GM19452 (cell line): ENCODE results near the gene PDS5A.
"Not testable (repeated sequence)": the region's sequence is repeated elsewhere in the genome, so short reads cannot be mapped to it uniquely, and the experiment has no call there.

Experiments used
- ATAC-seq: cut with Tn5 transposase; IDR thresholded peaks from one replicate; pipeline ENCODE4 v1.9.1; 2021; ENCODE audit not compliant: unreplicated experiment

The PDS5A gene, protein sequence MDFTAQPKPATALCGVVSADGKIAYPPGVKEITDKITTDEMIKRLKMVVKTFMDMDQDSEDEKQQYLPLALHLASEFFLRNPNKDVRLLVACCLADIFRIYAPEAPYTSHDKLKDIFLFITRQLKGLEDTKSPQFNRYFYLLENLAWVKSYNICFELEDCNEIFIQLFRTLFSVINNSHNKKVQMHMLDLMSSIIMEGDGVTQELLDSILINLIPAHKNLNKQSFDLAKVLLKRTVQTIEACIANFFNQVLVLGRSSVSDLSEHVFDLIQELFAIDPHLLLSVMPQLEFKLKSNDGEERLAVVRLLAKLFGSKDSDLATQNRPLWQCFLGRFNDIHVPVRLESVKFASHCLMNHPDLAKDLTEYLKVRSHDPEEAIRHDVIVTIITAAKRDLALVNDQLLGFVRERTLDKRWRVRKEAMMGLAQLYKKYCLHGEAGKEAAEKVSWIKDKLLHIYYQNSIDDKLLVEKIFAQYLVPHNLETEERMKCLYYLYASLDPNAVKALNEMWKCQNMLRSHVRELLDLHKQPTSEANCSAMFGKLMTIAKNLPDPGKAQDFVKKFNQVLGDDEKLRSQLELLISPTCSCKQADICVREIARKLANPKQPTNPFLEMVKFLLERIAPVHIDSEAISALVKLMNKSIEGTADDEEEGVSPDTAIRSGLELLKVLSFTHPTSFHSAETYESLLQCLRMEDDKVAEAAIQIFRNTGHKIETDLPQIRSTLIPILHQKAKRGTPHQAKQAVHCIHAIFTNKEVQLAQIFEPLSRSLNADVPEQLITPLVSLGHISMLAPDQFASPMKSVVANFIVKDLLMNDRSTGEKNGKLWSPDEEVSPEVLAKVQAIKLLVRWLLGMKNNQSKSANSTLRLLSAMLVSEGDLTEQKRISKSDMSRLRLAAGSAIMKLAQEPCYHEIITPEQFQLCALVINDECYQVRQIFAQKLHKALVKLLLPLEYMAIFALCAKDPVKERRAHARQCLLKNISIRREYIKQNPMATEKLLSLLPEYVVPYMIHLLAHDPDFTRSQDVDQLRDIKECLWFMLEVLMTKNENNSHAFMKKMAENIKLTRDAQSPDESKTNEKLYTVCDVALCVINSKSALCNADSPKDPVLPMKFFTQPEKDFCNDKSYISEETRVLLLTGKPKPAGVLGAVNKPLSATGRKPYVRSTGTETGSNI (N-terminal part only)

DNA sequence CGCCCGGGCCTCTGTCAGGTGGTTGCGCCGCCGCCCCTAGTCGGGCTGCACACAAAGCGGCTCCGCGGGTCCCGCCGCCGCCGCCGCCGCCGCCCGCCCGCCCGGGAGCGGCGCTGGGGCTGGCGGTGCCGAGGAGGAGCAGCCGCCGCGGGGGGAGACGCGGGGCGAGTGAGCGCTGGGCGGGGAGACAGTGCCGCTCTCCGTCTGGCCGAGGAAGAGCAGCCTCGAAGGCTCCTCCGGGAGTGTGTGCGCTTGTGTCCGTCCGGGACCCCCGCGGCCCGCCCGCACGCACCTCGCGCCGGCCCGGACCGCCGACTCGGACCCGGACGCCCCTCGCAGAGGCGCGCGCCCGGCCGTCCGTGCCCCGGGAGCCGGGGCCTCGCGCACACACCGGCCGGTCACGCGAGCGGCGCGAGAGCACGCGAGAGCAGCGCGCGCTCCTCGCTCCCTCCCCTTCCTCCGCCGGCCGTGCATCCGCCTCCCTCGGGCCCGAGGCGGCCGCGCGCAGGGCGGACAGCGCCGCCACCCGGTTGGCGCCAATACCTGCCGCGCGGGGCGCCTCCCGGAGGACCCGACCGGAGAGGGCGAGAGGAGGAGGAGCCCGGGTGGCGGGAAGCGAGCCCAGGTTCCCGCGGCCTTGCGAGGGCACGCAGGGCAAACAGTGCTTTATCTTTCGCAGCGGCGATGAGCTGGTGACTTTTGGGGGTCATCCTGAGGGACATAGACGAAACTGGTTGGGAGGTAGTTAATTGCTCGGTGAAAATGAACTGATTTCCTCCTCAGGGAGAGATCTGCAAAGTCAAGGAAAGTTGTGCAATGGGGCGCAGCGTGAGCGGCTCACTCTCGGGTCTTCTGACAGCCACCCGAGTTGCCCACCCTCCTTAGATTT, at the start of gene PDS5A:
Gene PDS5A (minus strand): TSS at position 423 of the 889 bp plus-strand sequence. CDS start 1,334 bp downstream, outside the sequence.
- peak; percentile 83 for ATAC-seq

DNA sequence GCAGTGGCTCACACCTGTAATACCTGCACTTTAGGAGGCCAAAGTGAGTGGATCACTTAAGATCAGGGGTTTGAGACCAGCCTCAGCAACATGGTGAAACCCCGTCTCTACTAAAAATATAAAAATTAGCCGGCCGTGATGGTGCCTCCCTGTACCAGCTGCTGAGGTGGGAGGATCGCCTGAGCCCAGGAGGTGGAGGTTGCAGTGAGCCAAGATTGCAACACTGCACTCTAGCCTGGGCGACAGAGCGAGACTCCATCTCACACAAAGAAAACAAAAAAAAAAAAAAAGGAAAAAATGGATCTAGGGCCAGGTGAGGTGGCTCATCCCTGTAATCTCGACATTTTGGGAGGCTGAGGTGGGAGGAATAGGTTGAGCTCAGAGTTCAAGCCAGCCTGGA, 46.3 kb upstream of the PDS5A start:
- ATAC-seq = not testable (repeated sequence)

DNA sequence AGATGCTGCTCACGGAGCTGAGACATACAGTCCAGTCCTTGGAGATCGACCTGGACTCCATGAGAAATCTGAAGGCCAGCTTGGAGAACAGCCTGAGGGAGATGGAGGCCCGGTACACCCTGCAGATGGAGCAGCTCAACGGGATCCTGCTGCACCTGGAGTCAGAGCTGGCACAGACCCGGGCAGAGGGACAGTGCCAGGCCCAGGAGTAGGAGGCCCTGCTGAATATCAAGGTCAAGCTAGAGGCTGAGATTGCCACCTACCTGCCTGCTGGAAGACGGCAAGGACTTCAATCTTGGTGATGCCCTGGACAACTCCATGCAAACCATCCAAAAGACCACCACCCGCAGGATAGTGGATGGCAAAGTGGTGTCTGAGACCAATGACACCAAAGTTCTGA, 43.4 kb upstream of the PDS5A start:
- ATAC-seq = not testable (repeated sequence)

DNA sequence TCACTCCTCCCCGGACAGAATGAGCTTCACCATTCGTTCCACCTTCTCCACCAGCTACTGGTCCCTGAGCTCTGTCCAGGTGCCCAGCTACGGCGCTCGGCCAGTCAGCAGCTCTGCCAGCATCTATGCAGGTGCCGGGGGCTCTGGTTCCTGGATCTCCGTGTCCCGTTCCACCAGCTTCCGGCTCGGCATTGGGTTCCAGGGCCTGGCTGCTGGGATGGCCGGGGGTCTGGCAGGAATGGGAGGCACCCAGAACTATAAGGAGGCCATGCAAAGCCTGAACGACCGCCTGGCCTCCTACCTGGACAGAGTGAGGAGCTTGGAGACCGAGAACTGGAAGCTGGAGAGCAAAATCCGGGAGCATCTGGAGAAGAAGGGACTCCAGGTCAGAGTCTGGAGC, 42.5 kb upstream of the PDS5A start:
- ATAC-seq = no peak

DNA sequence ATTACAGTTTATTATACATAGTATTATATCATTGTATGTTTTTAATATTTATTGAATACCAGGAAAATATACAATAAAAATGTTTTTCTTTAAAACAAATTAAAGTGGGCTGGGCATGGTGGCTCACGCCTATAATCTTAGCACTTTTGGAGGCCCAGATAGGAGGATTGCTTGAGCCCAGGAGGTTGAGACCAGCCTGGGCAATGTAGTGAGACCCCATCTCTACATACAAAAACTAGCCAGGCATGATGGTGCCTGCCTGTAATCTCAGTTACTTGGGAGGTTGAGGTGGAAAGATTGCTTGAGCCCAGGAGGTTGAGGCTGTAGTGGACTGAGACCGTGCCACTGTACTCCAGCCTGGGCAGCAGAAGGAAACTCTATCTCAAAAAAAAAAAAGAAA, 38.3 kb upstream of the PDS5A start:
- no peak for ATAC-seq

DNA sequence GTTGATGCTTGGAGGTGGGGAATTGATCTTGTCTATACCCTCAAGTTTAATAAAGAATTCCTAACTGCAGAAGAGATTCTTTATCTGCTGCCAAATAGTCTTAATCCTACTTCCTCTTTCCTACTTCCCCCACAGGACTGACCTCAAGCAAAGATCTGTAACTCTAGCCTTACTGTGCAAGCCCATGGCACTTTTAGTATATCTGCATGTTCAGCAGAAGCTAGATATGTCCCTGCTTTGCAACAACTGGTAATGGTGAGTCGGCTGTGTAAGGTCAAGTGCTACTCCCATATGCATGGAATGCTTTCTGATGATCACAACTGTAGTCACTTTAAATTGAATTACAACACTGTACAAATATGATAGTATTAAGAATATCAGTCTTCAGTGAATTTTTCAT, 26.3 kb upstream of the PDS5A start:
- no peak for ATAC-seq

DNA sequence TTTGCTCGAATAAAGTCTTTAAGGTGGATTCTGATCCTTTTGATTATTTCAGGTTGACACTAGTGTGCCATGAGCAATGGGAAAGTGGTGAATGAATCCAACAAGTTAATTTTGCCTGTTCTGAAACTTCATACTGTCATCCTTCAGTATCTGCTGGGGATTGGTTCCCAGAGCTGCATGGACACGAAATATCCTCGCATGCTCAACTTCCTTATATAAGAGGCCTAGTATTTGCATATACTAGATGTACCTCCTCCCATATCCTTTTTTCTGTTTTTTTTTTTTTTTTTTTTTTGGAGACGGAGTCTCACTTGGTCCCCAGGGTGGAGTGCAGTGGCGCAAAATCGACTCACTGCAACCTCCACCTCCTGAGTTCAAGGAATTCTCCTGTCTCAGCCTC, 23.0 kb upstream of the PDS5A start:
- no peak for ATAC-seq

DNA sequence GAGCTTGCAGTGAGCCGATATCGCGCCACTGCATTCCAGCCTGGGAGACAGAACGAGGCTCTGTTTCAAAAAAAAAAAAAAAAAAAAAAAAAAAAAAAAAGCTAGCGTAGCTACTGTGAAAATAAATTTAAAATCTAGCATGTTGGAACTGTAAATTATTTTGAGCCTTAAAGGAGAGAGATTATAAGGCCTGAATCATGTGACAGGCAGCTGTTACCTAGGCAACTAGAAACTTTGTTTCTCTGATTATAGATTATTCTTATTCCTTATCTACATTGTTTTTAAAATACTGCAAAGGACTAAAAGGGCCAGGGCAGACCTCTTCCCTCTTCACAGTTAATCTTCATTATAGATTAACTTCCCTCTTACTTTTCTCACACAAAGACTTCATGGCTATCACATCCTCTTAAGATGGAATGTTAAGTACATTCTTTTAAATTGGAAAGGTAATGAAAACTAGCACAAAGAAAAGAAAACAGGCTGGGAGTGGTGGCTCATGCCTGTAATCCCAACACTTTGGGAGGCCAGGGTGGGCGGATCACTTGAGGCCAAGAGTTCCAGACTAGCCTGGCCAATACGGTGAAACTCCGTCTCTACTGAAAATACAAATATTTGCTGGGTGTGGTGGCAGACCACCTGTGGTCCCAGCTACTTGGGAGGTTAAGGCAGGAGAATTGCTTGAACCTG, 21.1 kb upstream of the PDS5A start:
- ATAC-seq = no peak

DNA sequence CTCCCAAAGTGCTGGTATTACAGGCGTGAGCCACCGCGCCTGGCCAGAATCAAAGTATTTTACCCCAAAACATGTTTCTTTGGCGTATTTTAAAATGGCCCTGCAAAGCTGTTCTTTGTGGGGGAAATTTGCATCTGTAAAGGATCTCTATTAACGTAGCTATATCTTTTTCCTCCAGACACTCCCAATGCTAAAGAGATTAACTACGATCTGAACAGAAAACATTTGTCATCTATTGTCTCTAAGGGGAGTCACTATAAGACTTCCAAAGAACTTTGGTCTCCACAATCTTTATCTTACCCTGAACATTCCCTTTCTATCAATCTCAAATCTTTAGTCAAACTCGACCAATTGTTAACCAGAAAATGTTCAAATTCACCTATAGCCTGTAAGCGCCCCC, 19.1 kb upstream of the PDS5A start:
- ATAC-seq = no peak

DNA sequence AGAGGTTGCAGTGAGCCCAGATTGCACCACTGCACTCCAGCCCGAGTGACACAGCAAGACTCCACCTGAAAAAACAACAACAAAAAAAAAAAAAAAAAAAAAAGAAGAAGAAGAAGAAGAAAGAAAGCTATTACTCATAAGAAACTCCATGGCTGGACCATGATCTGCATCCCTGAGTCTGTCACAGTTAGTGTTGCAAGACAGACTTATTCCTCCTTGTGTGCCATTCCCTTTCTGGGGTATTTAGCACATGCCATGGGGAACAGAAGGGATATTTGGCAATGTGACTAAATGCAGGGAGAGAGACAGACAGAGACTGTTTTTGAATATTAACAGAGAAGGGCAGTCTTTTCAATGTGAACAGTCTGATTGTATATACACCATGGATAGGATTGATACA, 16.7 kb upstream of the PDS5A start:
- no peak for ATAC-seq

DNA sequence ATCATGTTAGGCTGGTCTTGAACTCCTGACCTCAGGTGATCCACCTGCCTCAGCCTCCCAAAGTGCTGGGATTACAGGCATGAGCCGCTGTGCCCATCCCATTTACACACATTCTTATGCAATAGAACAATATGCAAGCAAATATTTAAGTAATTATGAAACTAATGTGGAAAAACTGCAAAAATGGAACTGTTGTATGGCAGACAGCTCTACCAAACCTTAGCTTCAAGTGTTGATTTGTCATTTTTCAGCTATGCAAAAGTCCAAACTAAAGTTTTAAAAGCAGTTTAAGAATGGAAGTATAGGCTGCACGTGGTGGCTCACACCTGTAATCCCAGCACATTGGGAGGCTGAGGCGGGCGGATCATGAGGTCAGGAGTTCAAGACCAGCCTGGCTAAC, 11.7 kb upstream of the PDS5A start:
- ATAC-seq = not testable (repeated sequence)

DNA sequence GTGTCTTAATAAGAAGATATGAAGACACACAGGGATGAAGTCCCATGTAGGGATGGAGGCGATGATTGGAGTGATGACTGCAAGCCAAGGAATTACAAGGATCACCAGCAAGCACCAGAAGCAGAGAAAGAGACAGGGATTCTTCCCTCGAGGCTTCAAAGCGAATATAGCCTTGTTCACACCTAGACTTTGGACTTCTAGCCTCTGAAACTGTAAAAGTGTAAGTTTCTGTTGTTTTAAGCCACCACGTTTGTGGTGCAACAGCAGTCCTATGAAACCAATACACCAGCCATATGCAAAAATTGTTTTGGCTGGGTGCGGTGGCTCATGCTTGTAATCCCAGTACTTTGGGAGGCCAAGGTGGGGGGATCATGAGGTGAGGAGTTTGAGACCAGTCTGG, 9.8 kb upstream of the PDS5A start:
- no peak for ATAC-seq

DNA sequence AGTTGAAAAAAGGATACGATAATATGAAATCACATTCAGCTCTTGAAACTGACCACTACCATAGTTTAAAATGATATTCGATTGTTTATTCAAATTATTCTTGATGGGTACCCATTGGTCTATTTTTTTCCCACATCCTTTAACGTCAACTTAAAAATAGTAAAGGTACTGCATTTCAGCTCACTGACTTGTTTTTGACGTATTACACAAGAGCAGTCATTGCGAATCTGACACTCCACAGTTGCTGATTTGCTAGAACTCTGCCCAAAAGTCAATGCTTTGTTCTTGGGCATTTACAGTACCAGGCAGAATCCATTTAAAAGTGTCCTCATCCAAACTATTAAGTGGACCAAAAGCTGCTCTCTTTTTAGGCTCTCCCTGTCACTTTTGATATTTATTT, 1.2 kb upstream of the PDS5A start:
- no peak for ATAC-seq

DNA sequence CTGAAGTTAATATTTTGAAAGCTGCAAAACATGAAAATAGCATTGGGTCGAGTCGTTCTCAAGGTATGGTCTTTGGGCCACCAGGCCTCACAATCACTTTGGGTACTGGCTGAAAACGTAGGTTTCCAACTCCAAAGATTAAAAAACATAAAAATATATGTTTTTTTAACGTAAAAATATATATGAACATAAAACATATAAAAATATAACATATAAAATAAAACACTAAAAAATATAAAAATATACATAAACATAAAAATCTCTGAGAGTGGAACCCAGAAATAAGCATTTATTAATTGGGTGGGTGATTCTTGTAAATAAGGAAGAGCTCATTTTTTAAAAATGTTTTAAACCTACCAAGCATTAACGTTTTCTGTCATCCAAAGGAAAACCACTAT, 666 bp upstream of the PDS5A start:
- ATAC-seq = no peak

DNA sequence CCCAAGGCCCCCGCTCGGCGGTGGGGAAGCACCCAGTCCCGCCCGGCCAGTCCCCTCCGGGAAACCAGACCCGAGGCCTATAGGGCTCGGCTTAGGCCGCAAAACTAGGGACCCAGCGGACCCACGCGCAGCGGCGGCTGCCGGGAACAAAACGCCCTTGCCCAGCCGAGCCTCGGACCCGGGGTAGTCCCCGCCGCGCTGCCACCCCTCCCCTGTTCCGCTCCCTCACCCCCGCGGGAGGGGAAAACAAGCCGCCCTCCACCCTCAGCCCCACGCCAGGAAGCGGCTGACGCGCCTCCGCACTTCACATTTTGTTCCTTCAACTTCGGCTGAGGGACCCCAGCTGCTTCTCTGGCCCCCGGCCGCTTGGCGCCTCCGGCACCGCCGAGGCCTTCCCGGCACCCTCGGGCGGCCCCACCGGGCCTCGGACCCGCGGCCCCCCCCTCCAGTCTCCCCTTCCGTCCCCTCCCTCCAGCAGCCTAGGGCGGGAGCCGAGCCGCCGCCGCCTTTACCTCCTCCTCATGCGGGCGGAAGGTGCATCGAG, 694 bp downstream of the PDS5A start:
- ATAC-seq = peak; percentile 25

DNA sequence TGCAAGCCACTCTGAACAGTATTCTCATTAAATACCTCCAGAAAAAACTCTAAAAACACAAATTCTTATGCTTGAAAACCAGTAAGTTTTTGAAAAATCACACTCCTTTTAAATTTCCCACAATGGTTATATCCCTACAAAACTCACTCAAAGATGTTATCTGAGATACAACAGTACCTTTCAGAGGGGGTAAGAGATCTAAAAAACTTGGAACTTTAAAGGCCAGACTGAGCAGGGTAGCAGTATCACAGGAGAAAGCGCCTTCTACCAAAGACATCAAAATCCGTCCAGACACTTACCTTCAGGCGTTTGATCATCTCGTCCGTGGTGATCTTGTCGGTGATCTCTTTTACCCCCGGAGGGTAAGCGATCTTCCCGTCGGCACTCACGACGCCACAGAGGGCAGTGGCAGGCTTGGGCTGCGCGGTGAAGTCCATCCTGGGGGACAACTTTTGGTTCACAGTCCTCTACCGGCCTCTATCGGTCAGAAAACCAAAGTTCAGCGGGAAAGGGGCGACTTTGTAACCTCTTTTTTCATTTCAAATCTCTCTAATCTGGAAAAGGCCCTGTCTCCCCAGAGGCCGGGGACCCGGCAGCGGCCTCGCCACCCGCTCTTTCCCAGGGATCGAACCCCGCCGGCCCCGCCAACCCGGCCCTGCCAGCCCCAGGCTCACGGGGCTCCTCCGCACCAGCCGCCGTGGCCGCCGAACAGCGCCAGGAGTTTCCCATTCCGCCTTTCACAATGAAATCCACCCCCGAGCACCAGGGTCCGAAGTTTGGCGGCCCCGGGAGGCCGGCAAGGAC, 1.4 kb downstream of the PDS5A start:
- peak; percentile 25 for ATAC-seq

DNA sequence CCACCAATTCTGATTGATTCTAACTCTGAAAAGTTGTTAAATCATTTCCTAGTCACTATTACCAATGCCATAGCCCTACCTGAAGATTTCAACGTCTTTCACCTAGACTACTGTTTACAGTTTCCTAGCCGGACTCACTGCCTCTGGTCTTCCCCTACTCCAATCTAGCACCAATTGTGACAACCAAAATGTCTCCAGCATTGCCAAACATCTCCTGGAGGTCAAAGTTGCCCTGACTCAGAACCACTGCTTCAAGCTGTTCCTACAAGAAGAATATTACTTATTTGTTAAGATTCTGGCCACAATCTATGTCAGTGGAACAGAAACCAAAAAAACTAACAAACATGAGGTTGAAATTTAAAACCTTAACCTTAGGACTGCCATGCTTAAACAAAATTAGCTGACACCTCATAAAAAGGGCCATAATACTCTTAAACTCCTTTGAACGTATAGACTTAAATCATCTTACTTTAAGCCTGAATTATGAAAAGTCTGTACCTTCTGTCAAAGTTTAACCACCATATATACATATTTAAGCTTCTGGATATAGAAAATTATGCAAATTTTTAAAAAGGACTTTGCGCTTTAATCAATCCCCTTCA, 2.1 kb downstream of the PDS5A start:
- ATAC-seq = no peak

DNA sequence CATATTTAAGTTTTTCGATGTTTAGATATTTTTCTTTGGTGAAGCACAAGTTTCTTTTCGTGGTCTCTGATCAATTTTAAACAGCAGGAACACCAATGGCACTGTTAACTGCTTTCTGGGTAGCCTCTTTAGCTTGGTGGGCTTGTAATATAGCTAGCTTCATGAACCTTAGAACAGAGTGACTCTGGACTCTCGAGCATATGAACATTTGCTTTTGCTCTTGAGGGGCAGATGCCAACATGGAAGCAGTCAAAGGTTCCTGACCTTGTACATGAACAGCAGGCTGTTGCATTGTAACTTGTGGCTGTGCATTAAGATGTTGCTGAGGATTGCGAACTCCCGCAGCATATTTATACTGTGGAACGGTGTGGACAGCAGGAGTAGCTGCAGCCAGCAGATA, 4.7 kb downstream of the PDS5A start:
- not testable (repeated sequence) for ATAC-seq
